ENCODE data around the gene ACTN4. TPM values are rescaled to one million over a fixed set of nuclear protein-coding genes. Genes with fewer than 3 reads are reported as not detected.

The ACTN4 gene
- polyA plus RNA-seq, 2 of the 4 experiments (the other 2 are of a cell fraction): 605 to 967 TPM

DNA sequence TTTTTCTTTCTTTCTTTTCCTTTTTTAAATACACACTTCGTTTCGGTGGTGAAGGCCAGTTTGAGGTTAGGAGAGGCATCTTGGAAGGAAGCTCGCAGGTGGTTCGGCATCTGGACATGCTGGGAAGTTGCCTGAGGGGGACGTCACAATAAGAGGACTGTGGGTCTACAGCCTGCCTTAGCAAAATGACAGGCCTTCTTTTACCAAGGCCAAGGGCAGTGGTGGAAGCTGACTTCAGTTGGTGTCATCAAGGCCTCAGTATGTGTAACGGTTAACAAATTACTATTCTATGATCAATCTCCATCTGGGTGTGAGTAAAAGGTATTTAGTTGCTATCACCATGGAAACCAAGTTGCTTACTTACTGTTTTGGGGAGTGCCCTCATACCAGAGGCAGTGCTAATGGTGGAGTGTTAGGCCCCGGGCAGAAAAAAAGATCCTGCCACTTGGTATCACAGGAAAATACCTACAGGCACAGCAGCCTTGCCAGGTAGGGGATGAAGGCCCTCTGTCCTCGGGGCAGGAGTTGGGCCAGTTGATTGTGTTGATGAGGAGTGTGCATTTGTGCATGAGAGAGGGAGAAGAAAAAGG lies 10.3 kb downstream of the ACTN4 start (continued):
- TF ChIP-seq PHF8 (IDR thresholded peaks at IDR 0.05; ENCODE audit: borderline replicate concordance, low read depth): no peak
- TF ChIP-seq, protein P1, sequence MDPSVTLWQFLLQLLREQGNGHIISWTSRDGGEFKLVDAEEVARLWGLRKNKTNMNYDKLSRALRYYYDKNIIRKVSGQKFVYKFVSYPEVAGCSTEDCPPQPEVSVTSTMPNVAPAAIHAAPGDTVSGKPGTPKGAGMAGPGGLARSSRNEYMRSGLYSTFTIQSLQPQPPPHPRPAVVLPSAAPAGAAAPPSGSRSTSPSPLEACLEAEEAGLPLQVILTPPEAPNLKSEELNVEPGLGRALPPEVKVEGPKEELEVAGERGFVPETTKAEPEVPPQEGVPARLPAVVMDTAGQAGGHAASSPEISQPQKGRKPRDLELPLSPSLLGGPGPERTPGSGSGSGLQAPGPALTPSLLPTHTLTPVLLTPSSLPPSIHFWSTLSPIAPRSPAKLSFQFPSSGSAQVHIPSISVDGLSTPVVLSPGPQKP (IDR thresholded peaks at IDR 0.05; ENCODE audit: low read depth, low read length): no peak
- no peak for TF ChIP-seq NFE2L2 (conservative IDR thresholded peaks at IDR 0.05; ENCODE audit: low read length)
- TF ChIP-seq MAZ (IDR thresholded peaks at IDR 0.05; ENCODE audit: borderline replicate concordance, low read depth, low read length): peak; percentile 59; the same call in 1 of the 2 replicates
- no peak for TF ChIP-seq ZSCAN20 (CRISPR knock-in tag; IDR thresholded peaks at IDR 0.05)
- TF ChIP-seq HOXB5 (CRISPR knock-in tag; IDR thresholded peaks at IDR 0.05): peak; percentile 68; the same call in 1 of the 2 replicates
- TF ChIP-seq HOXA7 (CRISPR knock-in tag; IDR thresholded peaks at IDR 0.05): peak; percentile 23; the same call in 1 of the 2 replicates
- TF ChIP-seq, protein P2, sequence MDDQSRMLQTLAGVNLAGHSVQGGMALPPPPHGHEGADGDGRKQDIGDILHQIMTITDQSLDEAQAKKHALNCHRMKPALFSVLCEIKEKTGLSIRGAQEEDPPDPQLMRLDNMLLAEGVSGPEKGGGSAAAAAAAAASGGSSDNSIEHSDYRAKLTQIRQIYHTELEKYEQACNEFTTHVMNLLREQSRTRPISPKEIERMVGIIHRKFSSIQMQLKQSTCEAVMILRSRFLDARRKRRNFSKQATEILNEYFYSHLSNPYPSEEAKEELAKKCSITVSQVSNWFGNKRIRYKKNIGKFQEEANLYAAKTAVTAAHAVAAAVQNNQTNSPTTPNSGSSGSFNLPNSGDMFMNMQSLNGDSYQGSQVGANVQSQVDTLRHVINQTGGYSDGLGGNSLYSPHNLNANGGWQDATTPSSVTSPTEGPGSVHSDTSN (IDR thresholded peaks at IDR 0.05): peak; percentile 72; the same call in 1 of the 2 replicates
- no peak; the same call in none of the 2 replicates for TF ChIP-seq HOXB13 (CRISPR knock-in tag; IDR thresholded peaks at IDR 0.05; ENCODE audit: low read depth)
- TF ChIP-seq MYC (IDR thresholded peaks at IDR 0.05; ENCODE audit: borderline replicate concordance, low read length): no peak
- TF ChIP-seq TP53 (CRISPR knock-in tag; IDR thresholded peaks at IDR 0.05): peak; percentile 75
- TF ChIP-seq EP300 (IDR thresholded peaks at IDR 0.05): peak in 1 of 2 experiments; percentile 46; a peak in 1 of 5 replicates
- no peak for TF ChIP-seq NR3C1 (IDR thresholded peaks at IDR 0.05)
- no peak for TF ChIP-seq CBX2 (IDR thresholded peaks at IDR 0.05; ENCODE audit: borderline replicate concordance, low read depth)
- TF ChIP-seq, protein P3, sequence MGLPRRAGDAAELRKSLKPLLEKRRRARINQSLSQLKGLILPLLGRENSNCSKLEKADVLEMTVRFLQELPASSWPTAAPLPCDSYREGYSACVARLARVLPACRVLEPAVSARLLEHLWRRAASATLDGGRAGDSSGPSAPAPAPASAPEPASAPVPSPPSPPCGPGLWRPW (IDR thresholded peaks at IDR 0.05): no peak
- TF ChIP-seq, protein P4, sequence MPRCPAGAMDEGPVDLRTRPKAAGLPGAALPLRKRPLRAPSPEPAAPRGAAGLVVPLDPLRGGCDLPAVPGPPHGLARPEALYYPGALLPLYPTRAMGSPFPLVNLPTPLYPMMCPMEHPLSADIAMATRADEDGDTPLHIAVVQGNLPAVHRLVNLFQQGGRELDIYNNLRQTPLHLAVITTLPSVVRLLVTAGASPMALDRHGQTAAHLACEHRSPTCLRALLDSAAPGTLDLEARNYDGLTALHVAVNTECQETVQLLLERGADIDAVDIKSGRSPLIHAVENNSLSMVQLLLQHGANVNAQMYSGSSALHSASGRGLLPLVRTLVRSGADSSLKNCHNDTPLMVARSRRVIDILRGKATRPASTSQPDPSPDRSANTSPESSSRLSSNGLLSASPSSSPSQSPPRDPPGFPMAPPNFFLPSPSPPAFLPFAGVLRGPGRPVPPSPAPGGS (IDR thresholded peaks at IDR 0.05): no peak; the same call in 2 of the 3 replicates
- no peak for TF ChIP-seq CBX8 (IDR thresholded peaks at IDR 0.05)
- TF ChIP-seq POLR2A (IDR thresholded peaks at IDR 0.05; ENCODE audit: low read length): no peak
- TF ChIP-seq NPAS2 (CRISPR knock-in tag; IDR thresholded peaks at IDR 0.05; ENCODE audit: borderline replicate concordance): no peak
- 0 out of 2 replicates have a peak, but pooled peaks have one; percentile 50 for TF ChIP-seq JUNB (IDR thresholded peaks at IDR 0.05)
- peak; percentile 60 for TF ChIP-seq GATA3 (IDR thresholded peaks at IDR 0.05; ENCODE audit: borderline replicate concordance)
- no peak for TF ChIP-seq ZFP36 (IDR thresholded peaks at IDR 0.05; ENCODE audit: borderline replicate concordance, partially characterized antibody)
- TF ChIP-seq, protein P5, sequence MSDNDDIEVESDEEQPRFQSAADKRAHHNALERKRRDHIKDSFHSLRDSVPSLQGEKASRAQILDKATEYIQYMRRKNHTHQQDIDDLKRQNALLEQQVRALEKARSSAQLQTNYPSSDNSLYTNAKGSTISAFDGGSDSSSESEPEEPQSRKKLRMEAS (IDR thresholded peaks at IDR 0.05): peak; percentile 78
- TF ChIP-seq, protein P6, sequence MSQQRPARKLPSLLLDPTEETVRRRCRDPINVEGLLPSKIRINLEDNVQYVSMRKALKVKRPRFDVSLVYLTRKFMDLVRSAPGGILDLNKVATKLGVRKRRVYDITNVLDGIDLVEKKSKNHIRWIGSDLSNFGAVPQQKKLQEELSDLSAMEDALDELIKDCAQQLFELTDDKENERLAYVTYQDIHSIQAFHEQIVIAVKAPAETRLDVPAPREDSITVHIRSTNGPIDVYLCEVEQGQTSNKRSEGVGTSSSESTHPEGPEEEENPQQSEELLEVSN (IDR thresholded peaks at IDR 0.05; ENCODE audit: borderline replicate concordance, low read depth): no peak
